Measurements from ENCODE around the gene SEL1L3.
"Not testable (repeated sequence)": the region's sequence is repeated elsewhere in the genome, so short reads cannot be mapped to it uniquely, and the experiment has no call there.

SEL1L3 gene

GRCh38 chr4:25872851-25873631 lies 10.3 kb upstream of the SEL1L3 start:
- DNase-seq (ENCODE audit: low read depth), result no peak
- no peak overlapping the region for H3K4me3 ChIP-seq (ENCODE audit: control insufficient read depth, low read depth, low read length)
- no peak for TF ChIP-seq CTCF (conservative IDR thresholded peaks at IDR 0.05; ENCODE audit: control insufficient read depth, insufficient read depth, low read depth, low read length)

GRCh38 chr4:25870081-25870480 lies 7.3 kb upstream of the SEL1L3 start:
- DNase-seq (ENCODE audit: low read depth), result no peak
- no peak for TF ChIP-seq CTCF (conservative IDR thresholded peaks at IDR 0.05; ENCODE audit: control insufficient read depth, insufficient read depth, low read depth, low read length)
- no peak overlapping the region for H3K4me3 ChIP-seq (ENCODE audit: control insufficient read depth, low read depth, low read length)

- H3K4me3 ChIP-seq (ENCODE audit: control insufficient read depth, low read depth, low read length), result no peak overlapping the region
- no peak for DNase-seq (ENCODE audit: low read depth)
- TF ChIP-seq CTCF (conservative IDR thresholded peaks at IDR 0.05; ENCODE audit: control insufficient read depth, insufficient read depth, low read depth, low read length), result no peak
These were observed 5.0 kb upstream of the SEL1L3 start for GRCh38 chr4:25867781-25868294.

GRCh38 chr4:25866401-25866800 lies 3.6 kb upstream of the SEL1L3 start:
- H3K4me3 ChIP-seq (ENCODE audit: control insufficient read depth, low read depth, low read length); DNase-seq (ENCODE audit: low read depth): not testable (repeated sequence)

- no peak overlapping the region for H3K4me3 ChIP-seq (ENCODE audit: control insufficient read depth, low read depth, low read length)
- DNase-seq (ENCODE audit: low read depth), result peak; percentile 30
- TF ChIP-seq CTCF (conservative IDR thresholded peaks at IDR 0.05; ENCODE audit: control insufficient read depth, insufficient read depth, low read depth, low read length), result no peak
These were observed 2.8 kb upstream of the SEL1L3 start for GRCh38 chr4:25865586-25865985.

GRCh38 chr4:25863831-25864418 lies 1.1 kb upstream of the SEL1L3 start:
- no peak for DNase-seq (ENCODE audit: low read depth)
- no peak for TF ChIP-seq CTCF (conservative IDR thresholded peaks at IDR 0.05; ENCODE audit: control insufficient read depth, insufficient read depth, low read depth, low read length)
- H3K4me3 ChIP-seq (ENCODE audit: control insufficient read depth, low read depth, low read length), result no peak overlapping the region

- TF ChIP-seq CTCF (conservative IDR thresholded peaks at IDR 0.05; ENCODE audit: control insufficient read depth, insufficient read depth, low read depth, low read length), result no peak
- no peak for DNase-seq (ENCODE audit: low read depth)
- H3K4me3 ChIP-seq (ENCODE audit: control insufficient read depth, low read depth, low read length), result peak overlapping the region; percentile 27
These were observed 578 bp upstream of the SEL1L3 start for GRCh38 chr4:25863347-25863784.

Measured in fibroblast of mammary gland (primary cell).